C4-2B (cell line): ENCODE data around the gene LIPF.

Experiments
- CTCF ChIP-seq: fragments of 450-650 bp; conservative IDR thresholded peaks from 2 replicates; pipeline ENCODE4 v1.5.1; 2017; ENCODE audit warnings: mild to moderate bottlenecking
- ZFX ChIP-seq: fragments of 450-650 bp; IDR thresholded peaks from 2 replicates; pipeline ENCODE4 v1.6.1; 2017

GRCh38 chr10:88659725-88660597 lies 4.3 kb upstream of the LIPF start:
- TF ChIP-seq CTCF (no peak), ZFX (no peak)
